Measurements from ENCODE around the gene FNDC1.

Gene FNDC1

GRCh38 chr6:159178847-159179246, 9.6 kb downstream of the FNDC1 start:
- H3K27ac ChIP-seq, result no peak overlapping the region
- no peak for DNase-seq
- intact Hi-C loops (cut with DNase I; ENCODE audit: low total_unique reads), result no loop called here
- no peak overlapping the region for H3K4me3 ChIP-seq
- no peaks in the 10 kb centered on the region for H3K36me3 ChIP-seq
- no peaks in the 10 kb centered on the region for H3K27me3 ChIP-seq
- TF ChIP-seq, protein P1, sequence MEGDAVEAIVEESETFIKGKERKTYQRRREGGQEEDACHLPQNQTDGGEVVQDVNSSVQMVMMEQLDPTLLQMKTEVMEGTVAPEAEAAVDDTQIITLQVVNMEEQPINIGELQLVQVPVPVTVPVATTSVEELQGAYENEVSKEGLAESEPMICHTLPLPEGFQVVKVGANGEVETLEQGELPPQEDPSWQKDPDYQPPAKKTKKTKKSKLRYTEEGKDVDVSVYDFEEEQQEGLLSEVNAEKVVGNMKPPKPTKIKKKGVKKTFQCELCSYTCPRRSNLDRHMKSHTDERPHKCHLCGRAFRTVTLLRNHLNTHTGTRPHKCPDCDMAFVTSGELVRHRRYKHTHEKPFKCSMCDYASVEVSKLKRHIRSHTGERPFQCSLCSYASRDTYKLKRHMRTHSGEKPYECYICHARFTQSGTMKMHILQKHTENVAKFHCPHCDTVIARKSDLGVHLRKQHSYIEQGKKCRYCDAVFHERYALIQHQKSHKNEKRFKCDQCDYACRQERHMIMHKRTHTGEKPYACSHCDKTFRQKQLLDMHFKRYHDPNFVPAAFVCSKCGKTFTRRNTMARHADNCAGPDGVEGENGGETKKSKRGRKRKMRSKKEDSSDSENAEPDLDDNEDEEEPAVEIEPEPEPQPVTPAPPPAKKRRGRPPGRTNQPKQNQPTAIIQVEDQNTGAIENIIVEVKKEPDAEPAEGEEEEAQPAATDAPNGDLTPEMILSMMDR (IDR thresholded peaks at IDR 0.05), result no peak
- H3K4me1 ChIP-seq, result peaks cover 0 to 7% (median 2%) of the 10 kb centered on the region in 4 donors
- H3K9me3 ChIP-seq, result no peaks in the 10 kb centered on the region

GRCh38 chr6:159180001-159180400, 10.8 kb downstream of the FNDC1 start:
- H3K27me3 ChIP-seq, result no peaks in the 10 kb centered on the region
- TF ChIP-seq, protein P1 (IDR thresholded peaks at IDR 0.05), result no peak
- no peak overlapping the region for H3K27ac ChIP-seq
- H3K9me3 ChIP-seq, result no peaks in the 10 kb centered on the region
- intact Hi-C loops (cut with DNase I; ENCODE audit: low total_unique reads), result no loop called here
- no peaks in the 10 kb centered on the region for H3K4me1 ChIP-seq
- H3K36me3 ChIP-seq, result no peaks in the 10 kb centered on the region
- DNase-seq, result no peak
- H3K4me3 ChIP-seq, result no peak overlapping the region

DNA sequence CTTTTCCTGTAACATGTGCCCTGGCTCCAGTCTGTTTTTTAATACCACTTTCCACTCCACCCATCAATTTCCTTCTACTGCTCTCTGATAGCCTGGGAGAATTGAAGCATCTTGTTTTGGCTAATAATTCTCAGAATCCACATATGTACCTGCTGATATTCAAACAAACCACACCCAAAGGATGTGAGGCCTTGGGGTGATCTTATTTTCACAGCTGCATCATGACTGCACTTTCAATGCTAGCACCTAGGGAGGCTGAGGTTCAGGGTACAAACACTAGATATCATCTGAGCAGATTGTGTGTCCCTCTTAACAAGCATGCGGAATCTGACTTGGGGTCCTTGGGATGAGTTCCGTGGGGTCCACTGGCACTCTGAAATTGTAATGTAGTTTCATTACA, 12.7 kb downstream of the FNDC1 start:
- H3K27me3 ChIP-seq, result no peaks in the 10 kb centered on the region
- no peak overlapping the region for H3K4me3 ChIP-seq
- no peak for DNase-seq
- H3K36me3 ChIP-seq, result no peaks in the 10 kb centered on the region
- H3K27ac ChIP-seq, result no peak overlapping the region
- intact Hi-C loops (cut with DNase I; ENCODE audit: low total_unique reads), result no loop called here
- TF ChIP-seq, protein P1 (IDR thresholded peaks at IDR 0.05), result no peak
- H3K4me1 ChIP-seq, result no peaks in the 10 kb centered on the region
- no peaks in the 10 kb centered on the region for H3K9me3 ChIP-seq

DNA sequence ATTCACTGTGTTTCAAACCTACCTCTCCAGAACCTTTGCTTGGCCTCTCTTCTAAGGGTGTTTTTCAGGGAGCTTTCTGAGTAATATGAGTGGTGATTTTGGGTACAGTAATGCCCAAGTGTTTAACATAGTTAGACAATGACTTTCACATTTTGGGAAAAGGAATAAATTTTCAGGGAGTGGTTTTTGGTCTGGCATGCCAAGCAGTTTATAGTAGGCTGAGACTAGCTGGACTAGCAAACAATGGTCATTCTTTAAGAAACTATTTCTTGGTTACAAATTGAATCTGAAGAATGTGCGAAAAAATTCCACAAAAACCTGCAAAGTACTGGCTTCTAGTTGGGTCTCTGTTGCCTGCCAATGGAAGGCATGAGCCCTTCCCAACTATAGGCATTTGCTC, 15.4 kb downstream of the FNDC1 start:
- TF ChIP-seq, protein P1 (IDR thresholded peaks at IDR 0.05), result no peak

DNA sequence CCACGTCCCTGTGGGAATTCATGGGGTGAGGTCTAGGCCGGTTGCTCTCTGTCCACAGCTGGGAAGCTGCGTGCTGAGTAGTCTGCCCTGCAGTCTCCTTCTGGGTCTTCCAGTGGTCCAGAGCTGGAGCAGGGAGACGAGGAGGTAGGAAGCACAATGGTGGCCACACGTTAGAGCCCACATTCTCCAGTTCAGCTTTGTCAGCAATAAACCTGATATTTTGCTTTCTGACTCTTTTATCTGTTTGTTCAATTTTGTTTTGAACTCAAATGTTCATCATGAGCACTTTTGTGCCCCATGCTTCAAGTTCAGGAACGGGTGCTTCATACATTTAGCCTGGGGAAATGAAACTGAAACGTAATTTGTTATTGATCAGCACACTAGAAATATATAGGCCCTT, 21.3 kb downstream of the FNDC1 start:
- no peaks in the 10 kb centered on the region for H3K4me1 ChIP-seq
- H3K27me3 ChIP-seq, result no peaks in the 10 kb centered on the region
- no peak overlapping the region for H3K4me3 ChIP-seq
- no peak for DNase-seq
- TF ChIP-seq, protein P1 (IDR thresholded peaks at IDR 0.05), result no peak
- no peaks in the 10 kb centered on the region for H3K36me3 ChIP-seq
- intact Hi-C loops (cut with DNase I; ENCODE audit: low total_unique reads), result no loop called here
- H3K9me3 ChIP-seq, result no peaks in the 10 kb centered on the region
- H3K27ac ChIP-seq, result no peak overlapping the region

More for the DNA sequence above, 15.4 kb downstream of the FNDC1 start:
- H3K9me3 ChIP-seq, result no peaks in the 10 kb centered on the region
- no peaks in the 10 kb centered on the region for H3K4me1 ChIP-seq
- no peak for DNase-seq
- H3K4me3 ChIP-seq, result no peak overlapping the region
- intact Hi-C loops (cut with DNase I; ENCODE audit: low total_unique reads), result no loop called here
- H3K27me3 ChIP-seq, result no peaks in the 10 kb centered on the region
- no peaks in the 10 kb centered on the region for H3K36me3 ChIP-seq
- no peak overlapping the region for H3K27ac ChIP-seq

DNA sequence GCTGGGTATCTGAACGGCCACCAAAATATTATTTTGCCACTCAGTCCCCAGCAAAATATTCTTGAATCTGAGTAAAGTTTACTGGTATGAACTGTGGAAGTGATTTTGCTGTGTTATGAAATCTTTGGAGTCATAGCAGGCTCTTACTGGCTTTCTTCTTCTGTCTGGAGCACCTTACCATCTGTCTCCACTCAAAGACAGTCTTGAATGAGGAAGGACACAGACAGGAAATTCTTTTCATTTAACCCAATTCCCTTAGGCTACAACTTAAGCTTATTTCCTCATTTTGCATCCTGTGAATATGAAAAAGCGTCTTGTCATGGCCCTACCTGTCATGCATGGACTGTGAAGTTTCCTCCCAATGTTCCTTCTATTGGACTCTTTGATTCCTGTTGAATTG, 24.7 kb downstream of the FNDC1 start:
- H3K36me3 ChIP-seq, result no peaks in the 10 kb centered on the region
- no peak for DNase-seq
- no peak overlapping the region for H3K27ac ChIP-seq
- H3K27me3 ChIP-seq, result no peaks in the 10 kb centered on the region
- H3K4me3 ChIP-seq, result no peak overlapping the region
- H3K4me1 ChIP-seq, result no peaks in the 10 kb centered on the region
- H3K9me3 ChIP-seq, result no peaks in the 10 kb centered on the region
- intact Hi-C loops (cut with DNase I; ENCODE audit: low total_unique reads), result no loop called here
- TF ChIP-seq, protein P1 (IDR thresholded peaks at IDR 0.05), result no peak
